HepG2 (cell line): ENCODE results near the gene MAPKAPK3. TPM values are rescaled to one million over a fixed set of nuclear protein-coding genes. Genes with fewer than 3 reads are reported as not detected.

ENCODE experiments used
- BHLHE40 ChIP-seq: IDR thresholded peaks from 2 replicates; pipeline ENCODE4 v1.6.1; 2011; ENCODE audit warnings: low read length, improper control_type of control experiment
- CBX2 ChIP-seq, 2 experiments: fragments of 200-600 bp in 1 of 2; sonication (generic); formaldehyde crosslinking in 1 of 2; IDR thresholded peaks; 2 replicates each; pipeline versions ENCODE4 v1.7.0 to v1.8.1; 2018 to 2022; ENCODE audit warnings: low read depth in 2 of 2, low read length in 1 of 2, mild to moderate bottlenecking in 1 of 2, missing genetic modification reagents in 1 of 2
- GABPA ChIP-seq, 2 experiments: IDR thresholded peaks; 2 replicates each; pipeline ENCODE4 v1.6.1; 2011 to 2016; ENCODE audit warnings: low read depth in 2 of 2, low read length in 1 of 2, missing biosample characterization in 1 of 2, missing genetic modification characterization in 1 of 2
- GTF3A ChIP-seq: sonication (generic); formaldehyde crosslinking; conservative IDR thresholded peaks from 2 replicates; pipeline ENCODE4 v1.4.0; 2020; ENCODE audit warnings: mild to moderate bottlenecking, missing genetic modification reagents
- HNF4A ChIP-seq: sonication (generic); formaldehyde crosslinking; IDR thresholded peaks from 2 replicates; pipeline ENCODE4 v1.4.0; 2020; ENCODE audit warnings: missing genetic modification reagents
- MIER2 ChIP-seq: IDR thresholded peaks from 2 replicates; pipeline ENCODE4 v1.6.1; 2016; ENCODE audit warnings: missing biosample characterization, missing genetic modification reagents
- NONO ChIP-seq, 2 experiments: fragments of 450-650 bp in 1 of 2; sonication (generic) in 1 of 2; formaldehyde crosslinking in 1 of 2; IDR thresholded peaks in 1 of 2; conservative IDR thresholded peaks in 1 of 2; 2 replicates each; pipeline versions ENCODE4 v1.6.1 to v1.8.0; 2017 to 2022; ENCODE audit warnings: mild to moderate bottlenecking in 1 of 2, missing genetic modification reagents in 1 of 2, moderate library complexity in 1 of 2
- NR2F1 ChIP-seq, 2 experiments: fragments of 450-650 bp in 1 of 2; formaldehyde crosslinking in 1 of 2; IDR thresholded peaks; 2 replicates each; pipeline versions ENCODE4 v1.5.0 to v1.6.1; 2016 to 2020; ENCODE audit warnings: mild to moderate bottlenecking in 1 of 2, missing compliant biosample characterization in 1 of 2, missing genetic modification reagents in 1 of 2, moderate library complexity in 1 of 2
- PAF1 ChIP-seq: IDR thresholded peaks from 2 replicates; pipeline ENCODE4 v1.6.1; 2016; ENCODE audit warnings: missing genetic modification reagents, missing compliant biosample characterization
- SAFB2 ChIP-seq: sonication (generic); formaldehyde crosslinking; IDR thresholded peaks from 2 replicates; pipeline ENCODE4 v1.5.1; 2020; ENCODE audit warnings: missing genetic modification reagents, low read depth, mild to moderate bottlenecking, borderline replicate concordance
- TBP ChIP-seq: sonication (generic); formaldehyde crosslinking; IDR thresholded peaks from 2 replicates; pipeline ENCODE4 v1.5.0; 2020; ENCODE audit warnings: missing genetic modification reagents
- ZFP37 ChIP-seq: sonication (generic); formaldehyde crosslinking; IDR thresholded peaks from 2 replicates; pipeline ENCODE4 v1.4.0; 2020; ENCODE audit warnings: missing genetic modification reagents, borderline replicate concordance
- ZFP62 ChIP-seq: sonication (generic); formaldehyde crosslinking; IDR thresholded peaks from 2 replicates; pipeline ENCODE4 v1.4.0; 2020; ENCODE audit warnings: missing genetic modification reagents
- ZNF121 ChIP-seq: sonication (generic); formaldehyde crosslinking; IDR thresholded peaks from 2 replicates; pipeline ENCODE4 v1.5.0; 2020; ENCODE audit warnings: mild to moderate bottlenecking, missing genetic modification reagents
- ZNF335 ChIP-seq: sonication (generic); formaldehyde crosslinking; IDR thresholded peaks from 2 replicates; pipeline ENCODE4 v1.4.0; 2020; ENCODE audit warnings: missing genetic modification reagents
- ZNF451 ChIP-seq: sonication (generic); formaldehyde crosslinking; IDR thresholded peaks from 2 replicates; pipeline ENCODE4 v1.5.0; 2020; ENCODE audit warnings: mild to moderate bottlenecking, missing genetic modification reagents
- ZNF569 ChIP-seq: sonication (generic); formaldehyde crosslinking; IDR thresholded peaks from 2 replicates; pipeline ENCODE4 v1.5.0; 2020; ENCODE audit warnings: mild to moderate bottlenecking, missing genetic modification reagents, moderate library complexity, borderline replicate concordance
- ZNF572 ChIP-seq: sonication (generic); formaldehyde crosslinking; IDR thresholded peaks from 2 replicates; pipeline ENCODE4 v1.5.1; 2020; ENCODE audit warnings: mild to moderate bottlenecking, missing genetic modification reagents
- ZNF614 ChIP-seq: IDR thresholded peaks from 2 replicates; pipeline ENCODE4 v1.6.1; 2018; ENCODE audit warnings: missing biosample characterization, missing genetic modification reagents, inconsistent platforms, borderline replicate concordance
- ZSCAN25 ChIP-seq: sonication (generic); formaldehyde crosslinking; IDR thresholded peaks from 2 replicates; pipeline ENCODE4 v1.8.0; 2022; ENCODE audit warnings: mild to moderate bottlenecking, missing genetic modification reagents
- polyA plus RNA-seq, 8 experiments: library from polyadenylated mRNA; depleted of rRNA in 3 of 8; stranded (reverse) in 7 of 8; unstranded in 1 of 8; fragments of >200 nt; fragmentation: Illumina TruSeq in 4 of 8; extraction: Trizol in 4 of 8; gene quantifications; 2 replicates each; pipeline versions ENCODE4 v1.2.1 to v1.2.3, GENCODE V29; 2011 to 2016; ENCODE audit warnings: low read depth in 4 of 8, missing spikeins in 1 of 8, mixed read lengths in 1 of 8; ENCODE audit not compliant: insufficient read depth in 1 of 8
- total RNA-seq, 5 experiments: library from RNA; depleted of rRNA; stranded (reverse); fragments of >200 nt; fragmentation: Illumina TruSeq; extraction: Trizol; gene quantifications; 2 replicates each; pipeline ENCODE4 v1.2.3, GENCODE V29; 2016; ENCODE audit warnings: low read depth in 1 of 5
- TF ChIP-seq, protein P1 (sequence below): sonication (generic); formaldehyde crosslinking; IDR thresholded peaks from 2 replicates; pipeline ENCODE4 v1.5.0; 2020; ENCODE audit warnings: mild to moderate bottlenecking, low read depth, missing genetic modification reagents, borderline replicate concordance
- TF ChIP-seq, protein P2 (sequence below): IDR thresholded peaks from 2 replicates; pipeline ENCODE4 v1.6.1; 2016; ENCODE audit warnings: low read depth, missing genetic modification reagents, missing compliant biosample characterization
- TF ChIP-seq, protein P3 (sequence below): IDR thresholded peaks from 2 replicates; pipeline ENCODE4 v1.6.1; 2016; ENCODE audit warnings: missing compliant biosample characterization, missing genetic modification reagents, borderline replicate concordance

Gene MAPKAPK3
- total and polyA plus RNA-seq, 2 of the 13 experiments (the other 11 are each of a cell fraction or from before 2014, with no cell fraction given) = 39.9 to 41.2 TPM

DNA sequence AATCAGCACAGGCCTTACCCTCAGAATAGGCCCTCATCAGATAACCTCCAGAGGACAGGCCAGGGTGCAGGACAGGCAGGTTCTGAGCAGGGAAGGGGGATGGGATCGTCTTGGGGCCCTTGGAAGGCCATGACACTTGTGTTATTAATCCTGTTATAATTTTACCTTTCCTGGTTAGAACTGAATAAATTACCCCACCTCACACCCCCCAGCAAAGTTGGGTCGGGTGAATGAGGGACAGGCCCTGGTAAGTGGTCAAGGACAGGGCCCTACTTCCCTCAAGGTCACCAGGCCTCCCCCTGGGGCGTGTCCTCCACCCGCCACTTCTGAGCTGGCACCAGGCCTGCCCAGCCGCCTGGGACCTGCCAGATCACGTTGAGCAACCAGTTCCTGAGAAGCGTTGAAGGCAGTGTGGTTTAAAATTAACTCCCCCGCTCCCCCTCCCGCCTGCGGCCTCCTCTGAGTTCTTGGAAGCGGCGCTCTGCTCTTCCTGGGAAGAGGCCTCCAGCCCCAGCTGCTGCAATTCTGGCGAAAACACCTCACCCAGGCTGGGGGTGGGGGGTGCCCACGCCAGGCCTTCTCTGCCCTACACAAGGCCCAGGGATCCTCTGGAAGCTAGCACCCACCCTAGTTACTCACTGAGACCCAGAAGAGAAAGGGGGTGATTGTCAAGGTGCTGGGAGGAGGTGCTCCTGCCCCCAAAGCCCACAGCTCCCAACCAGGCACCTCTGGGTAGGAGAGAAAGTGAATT, 15.9 kb upstream of the MAPKAPK3 start (continued):
- peak; percentile 45; the same call in 1 of the 2 replicates for TF ChIP-seq ZNF614 (CRISPR knock-in tag)
- peak; percentile 66 for TF ChIP-seq MIER2 (CRISPR knock-in tag)
- no peak for TF ChIP-seq GTF3A (CRISPR knock-in tag)
- TF ChIP-seq, protein P1, sequence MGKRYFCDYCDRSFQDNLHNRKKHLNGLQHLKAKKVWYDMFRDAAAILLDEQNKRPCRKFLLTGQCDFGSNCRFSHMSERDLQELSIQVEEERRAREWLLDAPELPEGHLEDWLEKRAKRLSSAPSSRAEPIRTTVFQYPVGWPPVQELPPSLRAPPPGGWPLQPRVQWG = no peak
- TF ChIP-seq ZFP62 = no peak
- TF ChIP-seq ZNF569 (CRISPR knock-in tag) = no peak
- TF ChIP-seq ZNF121 (CRISPR knock-in tag) = peak; percentile 45
- TF ChIP-seq HNF4A (CRISPR knock-in tag) = peak; percentile 77
- peak; percentile 31; the same call in 1 of the 2 replicates for TF ChIP-seq ZNF451 (CRISPR knock-in tag)
- no peak for TF ChIP-seq TBP
- TF ChIP-seq GABPA (IDR thresholded peaks at IDR 0.05; ENCODE audit: low read depth, low read length) = no peak
- TF ChIP-seq GABPA (CRISPR knock-in tag; IDR thresholded peaks at IDR 0.05; ENCODE audit: low read depth) = peak; percentile 53
- no peak for TF ChIP-seq CBX2 (IDR thresholded peaks at IDR 0.05; ENCODE audit: low read depth, low read length)
- TF ChIP-seq CBX2 (CRISPR knock-in tag; IDR thresholded peaks at IDR 0.05; ENCODE audit: low read depth) = no peak
- no peak for TF ChIP-seq BHLHE40
- TF ChIP-seq, protein P2, sequence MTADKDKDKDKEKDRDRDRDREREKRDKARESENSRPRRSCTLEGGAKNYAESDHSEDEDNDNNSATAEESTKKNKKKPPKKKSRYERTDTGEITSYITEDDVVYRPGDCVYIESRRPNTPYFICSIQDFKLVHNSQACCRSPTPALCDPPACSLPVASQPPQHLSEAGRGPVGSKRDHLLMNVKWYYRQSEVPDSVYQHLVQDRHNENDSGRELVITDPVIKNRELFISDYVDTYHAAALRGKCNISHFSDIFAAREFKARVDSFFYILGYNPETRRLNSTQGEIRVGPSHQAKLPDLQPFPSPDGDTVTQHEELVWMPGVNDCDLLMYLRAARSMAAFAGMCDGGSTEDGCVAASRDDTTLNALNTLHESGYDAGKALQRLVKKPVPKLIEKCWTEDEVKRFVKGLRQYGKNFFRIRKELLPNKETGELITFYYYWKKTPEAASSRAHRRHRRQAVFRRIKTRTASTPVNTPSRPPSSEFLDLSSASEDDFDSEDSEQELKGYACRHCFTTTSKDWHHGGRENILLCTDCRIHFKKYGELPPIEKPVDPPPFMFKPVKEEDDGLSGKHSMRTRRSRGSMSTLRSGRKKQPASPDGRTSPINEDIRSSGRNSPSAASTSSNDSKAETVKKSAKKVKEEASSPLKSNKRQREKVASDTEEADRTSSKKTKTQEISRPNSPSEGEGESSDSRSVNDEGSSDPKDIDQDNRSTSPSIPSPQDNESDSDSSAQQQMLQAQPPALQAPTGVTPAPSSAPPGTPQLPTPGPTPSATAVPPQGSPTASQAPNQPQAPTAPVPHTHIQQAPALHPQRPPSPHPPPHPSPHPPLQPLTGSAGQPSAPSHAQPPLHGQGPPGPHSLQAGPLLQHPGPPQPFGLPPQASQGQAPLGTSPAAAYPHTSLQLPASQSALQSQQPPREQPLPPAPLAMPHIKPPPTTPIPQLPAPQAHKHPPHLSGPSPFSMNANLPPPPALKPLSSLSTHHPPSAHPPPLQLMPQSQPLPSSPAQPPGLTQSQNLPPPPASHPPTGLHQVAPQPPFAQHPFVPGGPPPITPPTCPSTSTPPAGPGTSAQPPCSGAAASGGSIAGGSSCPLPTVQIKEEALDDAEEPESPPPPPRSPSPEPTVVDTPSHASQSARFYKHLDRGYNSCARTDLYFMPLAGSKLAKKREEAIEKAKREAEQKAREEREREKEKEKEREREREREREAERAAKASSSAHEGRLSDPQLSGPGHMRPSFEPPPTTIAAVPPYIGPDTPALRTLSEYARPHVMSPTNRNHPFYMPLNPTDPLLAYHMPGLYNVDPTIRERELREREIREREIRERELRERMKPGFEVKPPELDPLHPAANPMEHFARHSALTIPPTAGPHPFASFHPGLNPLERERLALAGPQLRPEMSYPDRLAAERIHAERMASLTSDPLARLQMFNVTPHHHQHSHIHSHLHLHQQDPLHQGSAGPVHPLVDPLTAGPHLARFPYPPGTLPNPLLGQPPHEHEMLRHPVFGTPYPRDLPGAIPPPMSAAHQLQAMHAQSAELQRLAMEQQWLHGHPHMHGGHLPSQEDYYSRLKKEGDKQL (CRISPR knock-in tag) = peak; percentile 76
- TF ChIP-seq, protein P3, sequence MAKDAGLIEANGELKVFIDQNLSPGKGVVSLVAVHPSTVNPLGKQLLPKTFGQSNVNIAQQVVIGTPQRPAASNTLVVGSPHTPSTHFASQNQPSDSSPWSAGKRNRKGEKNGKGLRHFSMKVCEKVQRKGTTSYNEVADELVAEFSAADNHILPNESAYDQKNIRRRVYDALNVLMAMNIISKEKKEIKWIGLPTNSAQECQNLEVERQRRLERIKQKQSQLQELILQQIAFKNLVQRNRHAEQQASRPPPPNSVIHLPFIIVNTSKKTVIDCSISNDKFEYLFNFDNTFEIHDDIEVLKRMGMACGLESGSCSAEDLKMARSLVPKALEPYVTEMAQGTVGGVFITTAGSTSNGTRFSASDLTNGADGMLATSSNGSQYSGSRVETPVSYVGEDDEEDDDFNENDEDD (CRISPR knock-in tag) = peak; percentile 61; the same call in 1 of the 2 replicates
- TF ChIP-seq NONO (IDR thresholded peaks at IDR 0.05) = no peak
- peak; percentile 80; the same call in 1 of the 2 replicates for TF ChIP-seq NONO (CRISPR knock-in tag; conservative IDR thresholded peaks at IDR 0.05)
- 0 out of 2 replicates have a peak, but pooled peaks have one; percentile 36 for TF ChIP-seq ZFP37 (CRISPR knock-in tag)
- no peak for TF ChIP-seq ZNF572 (CRISPR knock-in tag)
- no peak for TF ChIP-seq ZNF335 (CRISPR knock-in tag)
- TF ChIP-seq NR2F1 (CRISPR knock-in tag; IDR thresholded peaks at IDR 0.05) = peak in 1 of 2 experiments; percentile 62; a peak in 1 of 4 replicates
- TF ChIP-seq ZSCAN25 (CRISPR knock-in tag) = no peak; the same call in 1 of the 2 replicates
- TF ChIP-seq SAFB2 (CRISPR knock-in tag) = no peak
- TF ChIP-seq PAF1 = no peak
